K562 (cell line): Measurements from ENCODE around the gene LCNL1. TPM values are rescaled to one million over a fixed set of nuclear protein-coding genes. Genes with fewer than 3 reads are reported as not detected.
A peak's percentile ranks its signal among the peaks of the same experiment; 100 is the strongest.

Source experiments
- ATAC-seq: fragments of 200-7000 bp; cut with Tn5 transposase; 3 replicates; pipeline ENCODE4 v1.9.1; 2020; ENCODE audit warnings: moderate library complexity
- BruUV-seq: library from RNA; stranded (reverse); fragments of 400-500 nt; replicated peaks from 2 replicates; lab custom pipeline; 2021; lab: Mats Ljungman, UMichigan
- CTCF ChIA-PET: fragments of 300-600 bp; formaldehyde crosslinking; extraction: SDS; loops from one replicate; lab custom pipeline; 2021; ENCODE audit warnings: low intra/inter-chr PET ratio; lab: Yijun Ruan, JAX
- POLR2A ChIA-PET: fragments of 300-600, 350-650 bp; sonication (Branson Sonifier 250); formaldehyde crosslinking; extraction: SDS; loops from one replicate; lab custom pipeline; 2021; ENCODE audit warnings: antibody characterized with exemption, inconsistent platforms; lab: Yijun Ruan, JAX
- DNase-seq, 4 experiments: peaks; one replicate each; pipeline versions ENCODE4 v3.0.0 to v3.0.0-alpha.2; 2011 to 2018; ENCODE audit warnings: low spot score in 3 of 4, mixed read lengths in 3 of 4; ENCODE audit errors: extremely low read depth in 1 of 4
- FAIRE-seq: peaks from 2 replicates; lab custom pipeline; 2011; peaks lifted over from hg19 to GRCh38; lab: Jason Lieb, UNC
- H2AFZ ChIP-seq: 2 replicates; pipeline ENCODE4 v1.6.0; 2011; ENCODE audit warnings: low read depth, low read length, control low read depth, inconsistent platforms
- H3K27ac ChIP-seq: fragments of 200-600 bp; 3 replicates; pipeline ENCODE4 v1.8.0; 2011; ENCODE audit warnings: low read depth, mild to moderate bottlenecking, control low read depth, inconsistent platforms, low read length, moderate library complexity, mixed read lengths; ENCODE audit errors: extremely low read depth
- H3K27me3 ChIP-seq, 2 experiments: fragments of 300-600 bp in 1 of 2; 2 replicates in 1 of 2; 3 replicates in 1 of 2; pipeline versions ENCODE4 v1.6.0 to v1.8.0; 2011; ENCODE audit warnings: inconsistent platforms in 2 of 2, low read length in 2 of 2, mild to moderate bottlenecking in 1 of 2, mixed read lengths in 1 of 2, moderate library complexity in 1 of 2; ENCODE audit not compliant: control insufficient read depth in 2 of 2, insufficient read depth in 2 of 2
- H3K36me3 ChIP-seq: fragments of 300-600 bp; 3 replicates; pipeline ENCODE4 v1.8.0; 2011; ENCODE audit warnings: mild to moderate bottlenecking, low read length, inconsistent platforms; ENCODE audit not compliant: control insufficient read depth, insufficient read depth
- H3K4me1 ChIP-seq, 2 experiments: fragments of 200-600 bp in 1 of 2; replicated peaks in 1 of 2; 2 replicates in 1 of 2; 3 replicates in 1 of 2; pipeline versions ENCODE4 v1.5.1 to v1.8.0; 2011; ENCODE audit warnings: inconsistent platforms in 2 of 2, low read length in 2 of 2, mild to moderate bottlenecking in 1 of 2, mixed read lengths in 1 of 2, moderate library complexity in 1 of 2; ENCODE audit not compliant: control insufficient read depth in 2 of 2, insufficient read depth in 2 of 2
- H3K4me2 ChIP-seq: 2 replicates; pipeline ENCODE4 v1.6.1; 2011; ENCODE audit warnings: low read length, control low read depth, inconsistent platforms, mixed read lengths; ENCODE audit not compliant: insufficient read depth
- H3K4me3 ChIP-seq: fragments of 200-600 bp; sonication (generic), shearing (Covaris generic); 2 replicates; pipeline ENCODE4 v1.5.1; 2016; ENCODE audit warnings: control low read depth, inconsistent platforms
- H3K79me2 ChIP-seq: fragments of 200-600 bp; 3 replicates; pipeline ENCODE4 v1.8.0; 2011; ENCODE audit warnings: low read length, inconsistent platforms; ENCODE audit not compliant: control insufficient read depth, insufficient read depth
- H3K9ac ChIP-seq, 2 experiments: 2 replicates each; pipeline versions ENCODE4 v1.6.0 to v1.6.1; 2011; ENCODE audit warnings: low read depth in 2 of 2, low read length in 2 of 2, control low read depth in 1 of 2, inconsistent platforms in 1 of 2, mild to moderate bottlenecking in 1 of 2, mixed read lengths in 1 of 2; ENCODE audit not compliant: insufficient read depth in 1 of 2
- H3K9me1 ChIP-seq: one replicate; pipeline ENCODE4 v1.6.0; 2011; ENCODE audit warnings: inconsistent platforms, mild to moderate bottlenecking, low read length, moderate library complexity; ENCODE audit not compliant: control insufficient read depth, insufficient read depth
- H3K9me3 ChIP-seq: replicated peaks from 2 replicates; pipeline ENCODE4 v1.5.1; 2011; ENCODE audit warnings: low read depth, low read length, inconsistent platforms; ENCODE audit not compliant: control insufficient read depth, insufficient read depth
- H4K20me1 ChIP-seq: replicated peaks from 2 replicates; pipeline ENCODE4 v1.6.1; 2011; ENCODE audit warnings: low read length, inconsistent platforms, mixed read lengths; ENCODE audit not compliant: control insufficient read depth, insufficient read depth
- DDX20 ChIP-seq: fragments of 450-650 bp; IDR thresholded peaks from 2 replicates; pipeline ENCODE4 v1.6.1; 2016; ENCODE audit warnings: missing genetic modification characterization, low read depth, mild to moderate bottlenecking, missing compliant biosample characterization, moderate library complexity
- ETV5 ChIP-seq: sonication (generic); formaldehyde crosslinking; IDR thresholded peaks from 2 replicates; pipeline ENCODE4 v1.4.0; 2020; ENCODE audit warnings: low read depth, mild to moderate bottlenecking, missing genetic modification reagents
- FOXK1 ChIP-seq: sonication (generic); formaldehyde crosslinking; IDR thresholded peaks from 2 replicates; pipeline ENCODE4 v1.8.0; 2022; ENCODE audit warnings: missing genetic modification reagents, mild to moderate bottlenecking, borderline replicate concordance
- JUNB ChIP-seq: fragments of 450-650 bp; formaldehyde crosslinking; conservative IDR thresholded peaks from 2 replicates; pipeline ENCODE4 v1.4.0; 2020; ENCODE audit warnings: mild to moderate bottlenecking
- NFIC ChIP-seq: fragments of 450-650 bp; IDR thresholded peaks from 2 replicates; pipeline ENCODE4 v1.6.1; 2017; ENCODE audit warnings: mild to moderate bottlenecking, inconsistent platforms
- POLR2A ChIP-seq: fragments of 450-650 bp; conservative IDR thresholded peaks from 2 replicates; pipeline ENCODE4 v1.6.1; 2016
- SPI1 ChIP-seq: IDR thresholded peaks from 2 replicates; pipeline ENCODE4 v1.6.1; 2011; ENCODE audit warnings: low read depth, low read length, control low read depth, borderline replicate concordance
- TGIF2 ChIP-seq: sonication (generic); formaldehyde crosslinking; IDR thresholded peaks from 2 replicates; pipeline ENCODE4 v1.8.1; 2022; ENCODE audit warnings: mild to moderate bottlenecking, missing genetic modification reagents, moderate library complexity
- TRIM25 ChIP-seq: fragments of 450-650 bp; IDR thresholded peaks from 2 replicates; pipeline ENCODE4 v1.7.0; 2016; ENCODE audit warnings: borderline replicate concordance
- ZNF263 ChIP-seq: sonication (generic); formaldehyde crosslinking; IDR thresholded peaks from 2 replicates; pipeline ENCODE4 v1.8.0; 2022; ENCODE audit warnings: mild to moderate bottlenecking, missing genetic modification reagents, borderline replicate concordance
- ZNF431 ChIP-seq: sonication (generic); formaldehyde crosslinking; IDR thresholded peaks from 2 replicates; pipeline ENCODE4 v1.8.0; 2022; ENCODE audit warnings: mild to moderate bottlenecking, missing genetic modification reagents
- ZNF561 ChIP-seq: fragments of 450-650 bp; formaldehyde crosslinking; conservative IDR thresholded peaks from 2 replicates; pipeline ENCODE4 v1.4.0; 2020; ENCODE audit warnings: mild to moderate bottlenecking, moderate library complexity
- WGBS: fragments of 100-300 bp; shearing (Covaris generic); methylation state at CpG from one replicate; pipeline ENCODE4 v1.1.6; 2016; ENCODE audit warnings: low coverage, mixed read lengths; ENCODE audit not compliant: insufficient coverage; ENCODE audit errors: missing lambda C conversion rate; 5-methylcytosine and 5-hydroxymethylcytosine counted together
- in situ Hi-C: fragments of 300-500 bp; cut with MboI; formaldehyde crosslinking; loops from 4 replicates; pipeline ENCODE4 v1.15.0; 2018; ENCODE audit warnings: inconsistent platforms, mixed read lengths
- intact Hi-C: fragments of 100-400 bp; cut with micrococcal nuclease; formaldehyde crosslinking; loops from 2 replicates; pipeline ENCODE4 v1.14.2; 2022
- polyA plus RNA-seq, 8 experiments: library from polyadenylated mRNA; depleted of rRNA in 4 of 8; stranded (reverse) in 5 of 8; unstranded in 3 of 8; fragments of >200 nt; fragmentation: Nextera tagmentation in 2 of 8; fragmentation: Illumina TruSeq in 1 of 8; extraction: Ambion mirVana in 2 of 8; extraction: Trizol in 1 of 8; gene quantifications; 2 replicates each; pipeline versions ENCODE4 v1.2.1 to v1.2.3, GENCODE V29; 2011 to 2014; ENCODE audit warnings: inconsistent platforms in 1 of 8, missing spikeins in 1 of 8
- total RNA-seq, 7 experiments: library from RNA; depleted of rRNA in 6 of 7; stranded (reverse); fragments of >200 nt in 6 of 7; fragmentation: Illumina TruSeq in 2 of 7; extraction: Trizol in 2 of 7; gene quantifications; 2 replicates each; pipeline versions ENCODE4 v1.2.1 to v1.2.3, GENCODE V29; 2011 to 2021; ENCODE audit warnings: low replicate concordance in 1 of 7
- TF ChIP-seq, protein P1 (sequence below): fragments of 250-450 bp; sonication (Bioruptor Pico); IDR thresholded peaks from 2 replicates; pipeline ENCODE4 v1.5.0; 2021; ENCODE audit warnings: mild to moderate bottlenecking, moderate library complexity

LCNL1 gene
- total and polyA plus RNA-seq, 9 of the 15 experiments (the other 6 are each of a cell fraction or from before 2014, with no cell fraction given) = 0.04 to 0.16 (median 0.04) TPM; not detected in 4

GRCh38 chr9:136960938-136961275 is 21.9 kb upstream of the LCNL1 start:
- BruUV-seq = no TSS peak
- no peaks in the 10 kb centered on the region for H4K20me1 ChIP-seq
- intact Hi-C loops = no loop called here
- H3K27ac ChIP-seq = no peak overlapping the region
- 66% methylated on average over 14 of the region's 15 CpGs for WGBS
- ATAC-seq (no peak), DNase-seq (no peak), FAIRE-seq (no peak)
- no peaks in the 10 kb centered on the region for H3K36me3 ChIP-seq
- in situ Hi-C loops = no loop called here
- H3K9me1 ChIP-seq = no peaks in the 10 kb centered on the region
- no peaks in the 10 kb centered on the region for H3K27me3 ChIP-seq
- no peak overlapping the region for H3K4me3 ChIP-seq
- peak overlapping the region in 1 of 2 experiments; percentile 74; a peak in 1 of 4 replicates for H3K9ac ChIP-seq
- peaks cover 22 to 74% of the 10 kb centered on the region in 2 experiments; a peak in 4 of 5 replicates for H3K4me1 ChIP-seq
- no peak overlapping the region for H2AFZ ChIP-seq
- no peaks in the 10 kb centered on the region for H3K9me3 ChIP-seq
- ChIA-PET CTCF (interaction anchor here (0.6 kb wide), 1 partner anchor 85 kb away, joined by 3 read pairs; the partner anchor contains the start of gene NPDC1), POLR2A (interaction anchor here (1.1 kb wide), 1 partner anchor 9 kb away, joined by 3 read pairs; no protein-coding TSS in a partner anchor)
- no peaks in the 10 kb centered on the region for H3K79me2 ChIP-seq
- no peak overlapping the region for H3K4me2 ChIP-seq
- TF ChIP-seq FOXK1 (CRISPR knock-in tag) (no peak), DDX20 (tag) (no peak), POLR2A (no peak), NFIC (no peak), TRIM25 (no peak), ETV5 (CRISPR knock-in tag) (no peak), SPI1 (no peak), ZNF561 (CRISPR knock-in tag) (no peak), TGIF2 (no peak), JUNB (CRISPR knock-in tag) (no peak), ZNF431 (CRISPR knock-in tag) (no peak), ZNF263 (CRISPR knock-in tag) (no peak)
- TF ChIP-seq, protein P1, sequence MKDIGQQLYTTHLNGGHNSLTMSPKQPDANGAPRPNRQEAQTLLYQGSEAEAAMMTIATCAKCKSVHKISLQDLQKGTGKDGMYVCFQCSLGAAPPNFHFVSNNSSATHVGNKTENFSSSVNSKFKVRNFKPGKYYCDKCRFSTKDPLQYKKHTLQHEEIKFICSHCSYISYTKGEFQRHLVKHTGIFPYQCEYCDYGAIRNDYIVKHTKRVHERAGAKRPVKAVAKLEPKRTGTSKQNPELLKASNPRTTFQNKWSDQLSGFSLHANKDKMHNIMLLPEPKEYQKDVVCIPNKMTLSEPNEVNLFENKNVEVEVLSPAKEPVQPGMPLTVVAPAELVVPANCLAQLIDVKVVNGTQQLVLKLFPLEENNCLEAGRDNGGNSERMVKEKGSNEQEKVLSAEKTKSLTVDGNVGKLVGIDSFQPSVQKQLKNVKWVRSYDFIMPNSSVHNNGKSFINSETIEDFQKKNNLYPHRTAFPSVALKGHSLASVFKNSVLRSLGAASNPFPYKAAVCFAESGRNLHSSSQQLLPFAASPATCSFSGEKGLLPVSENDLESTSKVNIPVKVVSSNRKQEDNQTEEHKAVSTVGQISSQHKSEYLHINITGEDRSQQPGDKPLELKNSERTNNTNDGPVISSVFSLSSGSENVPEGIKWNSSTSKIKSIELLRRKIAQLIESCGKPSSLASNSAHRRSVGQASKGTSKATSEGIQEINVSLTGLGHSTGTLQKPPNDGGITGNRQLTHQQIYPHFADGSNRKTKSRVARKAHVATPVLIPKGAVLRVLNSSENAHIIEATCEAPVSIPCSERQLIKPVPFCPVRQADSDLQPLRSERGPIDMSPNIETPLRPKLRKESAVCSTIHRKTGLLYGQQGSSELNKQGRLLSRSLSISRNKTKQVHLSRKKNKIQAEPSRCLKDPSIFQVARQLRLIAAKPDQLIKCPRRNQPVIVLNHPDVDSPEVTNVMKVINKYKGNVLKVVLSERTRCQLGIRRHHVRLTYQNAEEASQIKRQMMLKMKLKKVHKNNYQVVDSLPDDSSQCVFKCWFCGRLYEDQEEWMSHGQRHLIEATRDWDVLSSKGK (CRISPR knock-in tag) = no peak
